ENCODE results near the gene WWOX. TPM values are rescaled to one million over a fixed set of nuclear protein-coding genes. Genes with fewer than 3 reads are reported as not detected.

Gene WWOX
- total and polyA plus RNA-seq, 2 donors (not counting 1 experiment from before 2014, with no cell fraction given), result 10.5 to 42.3 TPM

DNA sequence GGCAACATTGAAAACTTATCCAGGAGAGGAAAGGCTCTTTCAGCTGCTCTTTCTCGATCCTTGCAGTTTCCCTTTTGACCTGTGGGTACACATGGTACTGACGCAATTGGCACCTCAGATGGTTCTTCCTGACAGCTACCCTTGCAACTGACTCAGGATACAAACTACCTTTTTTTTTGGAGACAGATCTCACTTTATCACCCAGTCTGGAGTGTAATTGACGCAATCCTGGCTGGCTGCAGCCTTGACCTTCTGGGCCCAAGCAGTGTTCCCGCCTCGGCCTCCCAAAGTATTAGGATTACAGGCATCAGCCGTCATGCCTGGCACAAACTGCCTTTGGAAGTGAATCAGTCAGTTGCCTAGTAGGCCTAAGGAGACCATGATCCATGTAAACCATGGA is 607.2 kb downstream of the WWOX start:
- no peaks in the 10 kb centered on the region for H3K27me3 Mint-ChIP-seq
- Histone ChIP-seq H2AFZ (ENCODE audit: insufficient read depth, low read depth, low read length, poor library complexity, severe bottlenecking) (no peak overlapping the region), H4K20me1 (ENCODE audit: control insufficient read depth, insufficient read depth, low read length, poor library complexity, severe bottlenecking) (no peaks in the 10 kb centered on the region), H3K4me1 (ENCODE audit: control insufficient read depth in 2 of 2, insufficient read depth in 2 of 2, low read length in 2 of 2) (no peaks in the 10 kb centered on the region), H3K9ac (ENCODE audit: low read length) (no peak overlapping the region), H3K27ac (ENCODE audit: low read length in 2 of 2) (no peak overlapping the region), H3K79me2 (ENCODE audit: control insufficient read depth, insufficient read depth, low read length) (no peaks in the 10 kb centered on the region), H3K36me3 (replicated peaks in 1 of 2; ENCODE audit: control extremely low read depth in 1 of 2, control insufficient read depth in 1 of 2, extremely low read depth in 1 of 2, insufficient read depth in 2 of 2, low read length in 1 of 2) (no peaks in the 10 kb centered on the region), H3K4me2 (replicated peaks; ENCODE audit: low read depth, low read length, poor library complexity, severe bottlenecking) (no peak overlapping the region), H3K4me3 (ENCODE audit: control extremely low read depth in 1 of 5, extremely low read depth in 1 of 5, insufficient read depth in 1 of 5, low read depth in 2 of 5, low read length in 4 of 5) (no peak overlapping the region), H3K9me3 (ENCODE audit: control extremely low read depth in 1 of 3, control insufficient read depth in 2 of 3, insufficient read depth in 1 of 3, low read length in 2 of 3) (peaks cover 4 to 9% (median 4%) of the 10 kb centered on the region in 3 donors), H3K27me3 (replicated peaks in 1 of 4; ENCODE audit: control extremely low read depth in 1 of 4, control insufficient read depth in 3 of 4, insufficient read depth in 4 of 4, low read length in 3 of 4) (no peaks in the 10 kb centered on the region)
- ATAC-seq (ENCODE audit: low read depth), result no peak
- H3K9me3 Mint-ChIP-seq (ENCODE audit: insufficient read depth), result peaks cover 6% of the 10 kb centered on the region
- no peak overlapping the region for H3K27ac Mint-ChIP-seq
- POLR2A ChIA-PET, result no interaction called here
- TF ChIP-seq EZH2 (IDR thresholded peaks at IDR 0.05; ENCODE audit: borderline replicate concordance, insufficient read depth, low read depth, low read length, poor library complexity, severe bottlenecking), result no peak
- H3K4me3 Mint-ChIP-seq, result no peak overlapping the region
- no peak for DNase-seq
- intact Hi-C loops (cut with micrococcal nuclease), result no loop called here
- peaks cover 2% of the 10 kb centered on the region for H3K4me1 Mint-ChIP-seq
- 98% methylated on average over 6 of the region's 6 CpGs for WGBS (ENCODE audit: insufficient coverage)
- CTCF ChIA-PET, result interaction anchor here (0.7 to 3.0 kb wide), 9 partner anchors 9 to 1820 kb away, joined by 3 to 27 read pairs (median 4); no protein-coding TSS in a partner anchor

DNA sequence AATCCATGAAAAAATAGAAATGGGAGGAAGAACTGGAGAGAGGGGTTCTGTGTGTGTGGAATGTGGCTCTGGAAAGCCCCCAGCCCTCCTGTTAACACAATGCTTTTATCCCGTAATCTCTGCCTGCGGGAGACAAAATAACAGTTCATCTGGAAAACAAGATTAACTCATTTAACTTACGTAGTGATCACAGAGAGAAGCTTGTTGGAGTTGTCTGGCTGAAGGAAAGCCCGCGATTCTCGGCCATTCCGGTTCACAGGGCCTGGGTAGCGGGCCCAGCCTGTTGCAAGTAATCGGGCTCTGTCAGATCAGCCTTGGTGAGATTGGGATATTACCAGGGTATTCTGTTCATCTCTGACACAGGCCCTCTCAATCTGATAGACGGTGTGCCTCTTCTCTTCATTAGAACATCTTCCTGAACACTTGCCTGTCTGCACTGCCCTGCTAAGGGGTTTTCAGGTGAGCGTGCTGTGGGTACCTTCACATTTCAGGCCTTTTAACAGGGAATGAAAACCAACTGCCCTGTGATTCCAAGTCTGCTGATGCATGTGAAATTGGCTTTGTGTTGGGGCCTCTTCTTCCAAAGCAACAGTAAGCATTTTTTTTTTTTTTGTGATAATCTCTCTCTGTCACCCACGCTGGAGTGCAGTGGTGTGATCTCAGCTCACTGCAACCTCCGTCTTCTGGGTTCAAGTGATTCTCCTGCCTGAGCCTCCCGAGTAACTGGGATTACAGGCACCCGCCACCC is 609.9 kb downstream of the WWOX start:
- no peaks in the 10 kb centered on the region for H4K20me1 ChIP-seq (ENCODE audit: control insufficient read depth, insufficient read depth, low read length, poor library complexity, severe bottlenecking)
- no peak overlapping the region for H3K4me2 ChIP-seq (replicated peaks; ENCODE audit: low read depth, low read length, poor library complexity, severe bottlenecking)
- no peaks in the 10 kb centered on the region for H3K27me3 Mint-ChIP-seq
- WGBS (ENCODE audit: insufficient coverage), result 98% methylated on average over 11 of the region's 15 CpGs
- no peak overlapping the region for H3K9ac ChIP-seq (ENCODE audit: low read length)
- peaks cover 4 to 9% (median 4%) of the 10 kb centered on the region in 3 donors for H3K9me3 ChIP-seq (ENCODE audit: control extremely low read depth in 1 of 3, control insufficient read depth in 2 of 3, insufficient read depth in 1 of 3, low read length in 2 of 3)
- DNase-seq, result no peak
- H3K27me3 ChIP-seq (replicated peaks in 1 of 4; ENCODE audit: control extremely low read depth in 1 of 4, control insufficient read depth in 3 of 4, insufficient read depth in 4 of 4, low read length in 3 of 4), result no peaks in the 10 kb centered on the region
- no peak overlapping the region for H3K4me3 ChIP-seq (ENCODE audit: control extremely low read depth in 1 of 5, extremely low read depth in 1 of 5, insufficient read depth in 1 of 5, low read depth in 2 of 5, low read length in 4 of 5)
- H3K27ac ChIP-seq (ENCODE audit: low read length in 2 of 2), result no peak overlapping the region
- no peak for ATAC-seq (ENCODE audit: low read depth)
- H3K79me2 ChIP-seq (ENCODE audit: control insufficient read depth, insufficient read depth, low read length), result no peaks in the 10 kb centered on the region
- H3K4me1 ChIP-seq (ENCODE audit: control insufficient read depth in 2 of 2, insufficient read depth in 2 of 2, low read length in 2 of 2), result no peaks in the 10 kb centered on the region
- peaks cover 2% of the 10 kb centered on the region for H3K4me1 Mint-ChIP-seq
- peaks cover 6% of the 10 kb centered on the region for H3K9me3 Mint-ChIP-seq (ENCODE audit: insufficient read depth)
- no peak for TF ChIP-seq EZH2 (IDR thresholded peaks at IDR 0.05; ENCODE audit: borderline replicate concordance, insufficient read depth, low read depth, low read length, poor library complexity, severe bottlenecking)
- TF ChIP-seq, protein P1, sequence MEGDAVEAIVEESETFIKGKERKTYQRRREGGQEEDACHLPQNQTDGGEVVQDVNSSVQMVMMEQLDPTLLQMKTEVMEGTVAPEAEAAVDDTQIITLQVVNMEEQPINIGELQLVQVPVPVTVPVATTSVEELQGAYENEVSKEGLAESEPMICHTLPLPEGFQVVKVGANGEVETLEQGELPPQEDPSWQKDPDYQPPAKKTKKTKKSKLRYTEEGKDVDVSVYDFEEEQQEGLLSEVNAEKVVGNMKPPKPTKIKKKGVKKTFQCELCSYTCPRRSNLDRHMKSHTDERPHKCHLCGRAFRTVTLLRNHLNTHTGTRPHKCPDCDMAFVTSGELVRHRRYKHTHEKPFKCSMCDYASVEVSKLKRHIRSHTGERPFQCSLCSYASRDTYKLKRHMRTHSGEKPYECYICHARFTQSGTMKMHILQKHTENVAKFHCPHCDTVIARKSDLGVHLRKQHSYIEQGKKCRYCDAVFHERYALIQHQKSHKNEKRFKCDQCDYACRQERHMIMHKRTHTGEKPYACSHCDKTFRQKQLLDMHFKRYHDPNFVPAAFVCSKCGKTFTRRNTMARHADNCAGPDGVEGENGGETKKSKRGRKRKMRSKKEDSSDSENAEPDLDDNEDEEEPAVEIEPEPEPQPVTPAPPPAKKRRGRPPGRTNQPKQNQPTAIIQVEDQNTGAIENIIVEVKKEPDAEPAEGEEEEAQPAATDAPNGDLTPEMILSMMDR (IDR thresholded peaks at IDR 0.05), result no peak
- CTCF ChIA-PET, result interaction anchor here (0.6 kb wide), 1 partner anchor 61 kb away, joined by 3 read pairs; no protein-coding TSS in a partner anchor
- no peak overlapping the region for H3K4me3 Mint-ChIP-seq
- intact Hi-C loops (cut with micrococcal nuclease), result no loop called here
- POLR2A ChIA-PET, result no interaction called here
- no peak overlapping the region for H2AFZ ChIP-seq (ENCODE audit: insufficient read depth, low read depth, low read length, poor library complexity, severe bottlenecking)
- H3K36me3 ChIP-seq (replicated peaks in 1 of 2; ENCODE audit: control extremely low read depth in 1 of 2, control insufficient read depth in 1 of 2, extremely low read depth in 1 of 2, insufficient read depth in 2 of 2, low read length in 1 of 2), result no peaks in the 10 kb centered on the region
- no peak overlapping the region for H3K27ac Mint-ChIP-seq
